SK-N-SH (cell line): ENCODE measurements around the gene CEBPG. TPM values are rescaled to one million over a fixed set of nuclear protein-coding genes. Genes with fewer than 3 reads are reported as not detected.

Experiments
- CTCF ChIA-PET: fragments of 300-600, 350-600 bp; formaldehyde crosslinking; extraction: SDS; loops from one replicate; lab custom pipeline; 2021; lab: Yijun Ruan, JAX
- POLR2A ChIA-PET: fragments of 350-600 bp; sonication (Branson Sonifier 250); formaldehyde crosslinking; extraction: SDS; loops from one replicate; lab custom pipeline; 2020; ENCODE audit warnings: antibody characterized with exemption, inconsistent platforms; lab: Yijun Ruan, JAX
- DNase-seq: peaks from one replicate; pipeline ENCODE4 v3.0.0; 2012
- H2AFZ ChIP-seq: fragments of 200-600 bp; sonication (generic); 2 replicates; pipeline ENCODE4 v1.8.1; 2016; ENCODE audit warnings: antibody characterized with exemption, mild to moderate bottlenecking, low read depth
- H3F3A ChIP-seq: fragments of 200-600 bp; sonication (generic); replicated peaks from 2 replicates; pipeline ENCODE3; 2016; ENCODE audit warnings: antibody characterized with exemption, mild to moderate bottlenecking; ENCODE audit not compliant: insufficient read depth
- H3K27ac ChIP-seq, 2 experiments: fragments of 200-500 bp in 1 of 2; fragments of 200-600 bp in 1 of 2; sonication (Bioruptor generic) in 1 of 2; sonication (generic), shearing (Covaris generic) in 1 of 2; 2 replicates each; pipeline versions ENCODE4 v1.5.1 to v1.6.1; 2014 to 2016; ENCODE audit warnings: low read depth in 2 of 2, inconsistent platforms in 1 of 2, low read length in 1 of 2, mild to moderate bottlenecking in 1 of 2, mixed read lengths in 1 of 2
- H3K27me3 ChIP-seq: fragments of 200-600 bp; sonication (generic), shearing (Covaris generic); 2 replicates; pipeline ENCODE4 v1.6.1; 2016; ENCODE audit warnings: mixed run types; ENCODE audit not compliant: insufficient read depth
- H3K36me3 ChIP-seq, 2 experiments: fragments of 200-500 bp in 1 of 2; fragments of 200-600 bp in 1 of 2; sonication (Bioruptor generic) in 1 of 2; sonication (generic) in 1 of 2; replicated peaks in 1 of 2; 2 replicates each; pipeline versions ENCODE3 to v1.5.1; 2014 to 2016; ENCODE audit warnings: low read length in 1 of 2, mild to moderate bottlenecking in 1 of 2; ENCODE audit not compliant: insufficient read depth in 2 of 2, control insufficient read depth in 1 of 2
- H3K4me1 ChIP-seq, 2 experiments: fragments of 200-500 bp in 1 of 2; fragments of 200-600 bp in 1 of 2; sonication (Bioruptor generic) in 1 of 2; sonication (generic), shearing (Covaris generic) in 1 of 2; 2 replicates each; pipeline versions ENCODE4 v1.5.1 to v1.6.1; 2014 to 2016; ENCODE audit warnings: low read depth in 1 of 2, low read length in 1 of 2, mixed run types in 1 of 2; ENCODE audit not compliant: insufficient read depth in 2 of 2, control insufficient read depth in 1 of 2
- H3K4me2 ChIP-seq: fragments of 200-600 bp; sonication (generic), shearing (Covaris generic); 2 replicates; pipeline ENCODE4 v1.6.1; 2017; ENCODE audit warnings: mixed run types
- H3K4me3 ChIP-seq, 2 experiments: fragments of 200-500 bp in 1 of 2; fragments of 200-600 bp in 1 of 2; sonication (Bioruptor generic) in 1 of 2; sonication (generic), shearing (Covaris generic) in 1 of 2; 2 replicates each; pipeline versions ENCODE4 v1.5.1 to v1.8.1; 2014 to 2016; ENCODE audit warnings: low read depth in 2 of 2, inconsistent platforms in 1 of 2, low read length in 1 of 2, mild to moderate bottlenecking in 1 of 2, mixed read lengths in 1 of 2, moderate library complexity in 1 of 2
- H3K79me2 ChIP-seq: fragments of 200-600 bp; sonication (generic); 2 replicates; pipeline ENCODE4 v1.8.1; 2017; ENCODE audit warnings: mild to moderate bottlenecking; ENCODE audit not compliant: insufficient read depth
- H3K9ac ChIP-seq: fragments of 200-600 bp; sonication (generic); 2 replicates; pipeline ENCODE4 v1.6.1; 2017; ENCODE audit warnings: mixed run types
- H3K9me2 ChIP-seq: fragments of 200-600 bp; sonication (generic); 2 replicates; pipeline ENCODE4 v1.6.1; 2017; ENCODE audit warnings: mixed run types
- H3K9me3 ChIP-seq: fragments of 200-600 bp; sonication (generic); 2 replicates; pipeline ENCODE4 v1.6.1; 2017; ENCODE audit warnings: mixed run types, mild to moderate bottlenecking, moderate library complexity
- H4K20me1 ChIP-seq: fragments of 200-600 bp; sonication (generic); 2 replicates; pipeline ENCODE4 v1.6.1; 2017; ENCODE audit warnings: mild to moderate bottlenecking, mixed run types; ENCODE audit not compliant: insufficient read depth
- EP300 ChIP-seq, 2 experiments: IDR thresholded peaks; 2 replicates each; pipeline versions ENCODE4 v1.4.0 to v1.6.1; 2012; ENCODE audit warnings: borderline replicate concordance in 1 of 2, low read depth in 1 of 2, low read length in 1 of 2
- FOXM1 ChIP-seq: IDR thresholded peaks from 2 replicates; pipeline ENCODE4 v1.4.0; 2012; ENCODE audit warnings: low read depth, mild to moderate bottlenecking
- GATA2 ChIP-seq: sonication (generic); formaldehyde crosslinking; IDR thresholded peaks from 2 replicates; pipeline ENCODE4 v1.5.0; 2020; ENCODE audit warnings: mild to moderate bottlenecking, missing genetic modification reagents
- NFIC ChIP-seq: IDR thresholded peaks from 2 replicates; pipeline ENCODE4 v1.4.0; 2012; ENCODE audit warnings: borderline replicate concordance
- NRF1 ChIP-seq: IDR thresholded peaks from 2 replicates; pipeline ENCODE4 v1.6.1; 2012; ENCODE audit warnings: low read depth, mild to moderate bottlenecking, low read length
- RAD21 ChIP-seq: IDR thresholded peaks from 2 replicates; pipeline ENCODE4 v1.6.1; 2012; ENCODE audit warnings: mild to moderate bottlenecking, low read length
- RCOR1 ChIP-seq: fragments of 150-350 bp; IDR thresholded peaks from 2 replicates; pipeline ENCODE4 v1.6.1; 2017; ENCODE audit warnings: antibody characterized with exemption, low read length
- REST ChIP-seq: IDR thresholded peaks from 2 replicates; pipeline ENCODE4 v1.6.1; 2012; ENCODE audit warnings: mild to moderate bottlenecking, low read depth, low read length, moderate library complexity
- TCF12 ChIP-seq: IDR thresholded peaks from 2 replicates; pipeline ENCODE4 v1.4.0; 2012
- TEAD4 ChIP-seq: IDR thresholded peaks from 2 replicates; pipeline ENCODE4 v1.4.0; 2012; ENCODE audit warnings: mild to moderate bottlenecking, borderline replicate concordance; ENCODE audit not compliant: insufficient read depth
- YY1 ChIP-seq: IDR thresholded peaks from 2 replicates; pipeline ENCODE4 v1.4.0; 2012; ENCODE audit warnings: low read depth, mild to moderate bottlenecking
- WGBS: methylation state at CpG from one replicate; pipeline ENCODE4 v1.1.6; 2017; ENCODE audit warnings: low lambda C conversion rate; 5-methylcytosine and 5-hydroxymethylcytosine counted together
- polyA plus RNA-seq, 3 experiments: library from polyadenylated mRNA; depleted of rRNA; stranded (reverse); fragments of >200 nt; gene quantifications; 2 replicates each; pipeline ENCODE4 v1.2.3, GENCODE V29; 2012

The CEBPG gene
- polyA plus RNA-seq, 1 of the 3 experiments (the other 2 are of a cell fraction), result 9.1 TPM

- no peaks in the 10 kb centered on the region for H4K20me1 ChIP-seq
- no peak overlapping the region for H3K9ac ChIP-seq
- DNase-seq, result peak; percentile 65
- 0 out of 2 replicates have a peak, but pooled peaks cover 9% of the 10 kb centered on the region for H3K27me3 ChIP-seq
- H2AFZ ChIP-seq, result no peak overlapping the region
- TF ChIP-seq RAD21, result no peak
- TF ChIP-seq EP300 (IDR thresholded peaks at IDR 0.05; ENCODE audit: borderline replicate concordance in 1 of 2, low read depth in 1 of 2, low read length in 1 of 2), result no peak; a peak in 1 of 4 replicates
- peak; percentile 14; the same call in 1 of the 2 replicates for TF ChIP-seq RCOR1
- peak; percentile 57 for TF ChIP-seq GATA2 (CRISPR knock-in tag)
- no peak for TF ChIP-seq NFIC
- 0 out of 2 replicates have a peak, but pooled peaks have one; percentile 30 for TF ChIP-seq REST
- no peak overlapping the region for H3K27ac ChIP-seq
- ChIA-PET POLR2A (interaction anchor here (1.3 kb wide), 1 partner anchor 25 kb away, joined by 5 read pairs; the partner anchor contains the start of gene CEBPG), CTCF (interaction anchor here (1.2 to 1.8 kb wide), 5 partner anchors 10 to 106 kb away, joined by 3 to 7 read pairs (median 5); partner anchors contain the start of gene CEBPA)
- no peaks in the 10 kb centered on the region for H3K36me3 ChIP-seq
- H3K79me2 ChIP-seq, result no peaks in the 10 kb centered on the region
- no peak overlapping the region for H3K4me2 ChIP-seq
- H3K9me2 ChIP-seq, result no peaks in the 10 kb centered on the region
- H3F3A ChIP-seq, result no peaks in the 10 kb centered on the region
- no peaks in the 10 kb centered on the region for H3K9me3 ChIP-seq
- peaks cover 0 to 4% of the 10 kb centered on the region in 2 experiments; a peak in 1 of 4 replicates for H3K4me1 ChIP-seq
- 39% methylated on average over 12 of the region's 12 CpGs for WGBS
- H3K4me3 ChIP-seq, result no peak overlapping the region
Observed at GRCh38 chr19:33348301-33349010, 25.1 kb upstream of the CEBPG start.

GRCh38 chr19:33349319-33350289 is 23.9 kb upstream of the CEBPG start:
- no peaks in the 10 kb centered on the region for H3K9me2 ChIP-seq
- 68% methylated on average over 12 of the region's 12 CpGs for WGBS
- H4K20me1 ChIP-seq, result no peaks in the 10 kb centered on the region
- H3K36me3 ChIP-seq, result no peaks in the 10 kb centered on the region
- no peaks in the 10 kb centered on the region for H3K79me2 ChIP-seq
- DNase-seq, result no peak
- no peak overlapping the region for H2AFZ ChIP-seq
- no peak overlapping the region for H3K4me2 ChIP-seq
- peaks cover 0 to 4% of the 10 kb centered on the region in 2 experiments; a peak in 1 of 4 replicates for H3K4me1 ChIP-seq
- no peak overlapping the region for H3K9ac ChIP-seq
- CTCF ChIA-PET, result interaction anchor here (0.7 to 1.8 kb wide), 6 partner anchors 9 to 107 kb away, joined by 3 to 6 read pairs (median 4); partner anchors contain the start of gene CEBPA
- TF ChIP-seq YY1 (no peak), NRF1 (no peak), TCF12 (no peak), TEAD4 (no peak), FOXM1 (no peak), REST (no peak)
- POLR2A ChIA-PET, result interaction anchor here (1.3 kb wide), 1 partner anchor 24 kb away, joined by 5 read pairs; the partner anchor contains the start of gene CEBPG
- H3K27me3 ChIP-seq, result 0 out of 2 replicates have a peak, but pooled peaks cover 9% of the 10 kb centered on the region
- no peak overlapping the region for H3K27ac ChIP-seq
- no peak overlapping the region for H3K4me3 ChIP-seq
- H3K9me3 ChIP-seq, result no peaks in the 10 kb centered on the region
- H3F3A ChIP-seq, result no peaks in the 10 kb centered on the region
